NCI-H345 treated with DMSO at 0.1 percent for 48 hours (cell line): ENCODE results near the gene ATP8B4.
"Not testable (repeated sequence)": the region's sequence is repeated elsewhere in the genome, so short reads cannot be mapped to it uniquely, and the experiment has no call there.

ENCODE experiments used
- DNase-seq: peaks from one replicate; lab custom pipeline; 2025; ENCODE audit not compliant: unreplicated experiment; lab: John Stamatoyannopoulos, UW

Gene ATP8B4

DNA sequence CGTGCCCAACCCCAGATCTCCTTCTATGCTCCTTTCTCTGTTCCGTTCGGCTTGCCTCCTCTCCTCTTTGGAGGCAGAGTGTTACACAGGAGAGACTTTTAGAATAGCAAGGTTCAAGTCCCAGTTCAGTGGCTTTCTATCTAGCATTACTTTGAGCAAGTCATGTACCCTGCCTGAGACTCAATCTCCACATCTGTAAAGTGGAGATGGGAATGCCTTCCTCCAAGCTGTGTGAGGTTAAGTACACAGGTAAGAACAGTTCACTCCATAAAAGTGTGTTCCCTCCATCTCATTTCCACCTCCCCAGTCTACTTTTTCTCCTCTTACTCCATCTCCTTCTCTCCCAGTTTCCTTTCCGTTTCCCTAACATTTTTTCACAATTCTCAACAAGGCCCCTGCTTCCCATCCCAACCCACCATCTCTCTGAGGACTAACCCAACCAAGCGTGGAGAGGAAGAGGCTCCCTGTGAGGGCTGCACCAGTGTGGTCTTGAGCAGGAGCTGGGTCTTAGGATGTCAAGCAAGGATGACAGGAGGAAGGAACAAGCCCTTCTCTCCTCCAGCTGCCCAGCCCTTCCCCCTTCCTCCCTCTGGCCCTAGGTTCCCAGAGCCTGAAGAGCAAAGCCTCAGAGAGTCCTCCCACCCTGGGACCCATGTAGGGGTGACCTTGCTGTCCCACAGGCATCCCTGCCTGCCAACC lies 6.4 kb downstream of the ATP8B4 start:
- DNase-seq, result no peak

DNA sequence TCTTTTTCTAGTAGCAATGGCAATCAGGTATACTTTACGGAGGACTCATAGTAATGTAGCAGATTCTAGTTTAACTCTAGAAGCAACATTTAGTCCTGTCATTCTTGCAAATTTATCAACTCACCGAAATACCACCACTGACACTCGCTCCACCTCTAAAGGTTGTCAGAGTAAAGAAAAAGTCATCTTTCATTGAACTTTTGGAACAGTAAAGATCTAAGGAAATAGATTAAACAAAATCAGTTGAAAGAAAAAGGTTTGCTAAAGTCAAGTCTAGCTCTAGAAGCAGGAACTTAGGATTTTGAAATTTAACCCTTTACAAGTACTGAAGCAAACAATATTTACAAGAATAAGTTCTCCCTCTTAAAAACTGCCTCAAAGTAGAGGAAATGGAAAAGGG lies 8.7 kb downstream of the ATP8B4 start:
- DNase-seq, result no peak

DNA sequence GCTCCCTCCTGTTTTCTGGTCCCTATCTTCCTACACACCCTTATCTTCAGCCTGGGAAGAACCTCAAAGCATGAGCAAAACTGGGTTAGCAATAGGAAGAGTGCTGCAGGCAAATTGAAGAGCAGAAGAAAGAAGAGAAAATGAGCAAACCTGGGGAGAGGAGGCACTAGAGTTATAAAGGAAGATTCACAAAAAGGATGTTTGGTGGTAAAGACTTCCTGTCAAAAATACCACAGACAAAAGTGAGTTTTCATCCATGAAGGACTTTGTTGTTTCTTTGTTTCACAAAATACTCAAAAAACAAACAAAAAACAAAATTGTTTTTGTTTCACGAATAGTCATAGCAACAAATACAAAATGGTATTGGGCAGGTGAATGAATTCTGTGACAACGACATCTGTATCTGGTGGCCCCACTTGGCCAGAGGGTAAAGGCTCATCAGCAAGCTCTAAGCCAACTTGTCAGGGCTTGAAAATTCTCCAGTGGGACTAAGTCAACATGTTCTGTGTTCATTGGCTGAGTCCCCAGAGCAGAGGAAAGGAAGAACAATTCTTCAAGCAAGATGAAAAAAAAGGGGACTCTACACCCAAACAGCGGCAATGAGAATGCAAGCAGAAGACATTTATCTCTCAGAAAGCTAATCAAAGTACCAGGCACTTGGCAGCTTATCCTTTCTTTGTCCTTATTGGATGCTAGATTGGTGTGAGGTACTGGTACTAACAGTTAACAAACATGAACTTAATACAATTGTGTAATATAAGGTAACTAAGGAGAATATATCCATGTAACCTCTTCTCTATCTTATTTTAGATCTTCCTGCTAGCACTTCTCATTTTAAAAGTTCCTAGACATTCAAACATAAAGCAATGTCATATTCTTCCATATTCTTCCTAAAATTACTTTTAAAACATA lies 9.7 kb downstream of the ATP8B4 start:
- peak; percentile 18 for DNase-seq

DNA sequence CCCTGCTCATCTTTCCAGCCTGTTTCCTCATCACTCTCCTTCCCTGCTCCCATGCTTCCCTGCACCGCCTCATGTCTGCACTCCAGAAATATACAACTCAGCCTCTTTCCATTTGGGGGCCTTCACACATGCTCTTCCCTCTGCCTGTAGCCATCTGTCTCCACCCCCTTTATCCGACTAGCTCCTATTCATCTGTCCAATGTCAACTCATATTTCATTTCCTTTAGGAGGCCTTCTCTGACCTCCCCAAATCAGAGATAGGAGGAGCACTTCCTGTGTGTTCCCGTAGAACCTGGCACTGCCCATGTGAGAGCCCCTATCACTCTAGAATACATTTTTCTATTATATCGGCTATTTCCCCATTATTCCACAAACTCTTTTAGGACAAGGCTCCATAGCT lies 10.6 kb downstream of the ATP8B4 start:
- DNase-seq, result no peak

DNA sequence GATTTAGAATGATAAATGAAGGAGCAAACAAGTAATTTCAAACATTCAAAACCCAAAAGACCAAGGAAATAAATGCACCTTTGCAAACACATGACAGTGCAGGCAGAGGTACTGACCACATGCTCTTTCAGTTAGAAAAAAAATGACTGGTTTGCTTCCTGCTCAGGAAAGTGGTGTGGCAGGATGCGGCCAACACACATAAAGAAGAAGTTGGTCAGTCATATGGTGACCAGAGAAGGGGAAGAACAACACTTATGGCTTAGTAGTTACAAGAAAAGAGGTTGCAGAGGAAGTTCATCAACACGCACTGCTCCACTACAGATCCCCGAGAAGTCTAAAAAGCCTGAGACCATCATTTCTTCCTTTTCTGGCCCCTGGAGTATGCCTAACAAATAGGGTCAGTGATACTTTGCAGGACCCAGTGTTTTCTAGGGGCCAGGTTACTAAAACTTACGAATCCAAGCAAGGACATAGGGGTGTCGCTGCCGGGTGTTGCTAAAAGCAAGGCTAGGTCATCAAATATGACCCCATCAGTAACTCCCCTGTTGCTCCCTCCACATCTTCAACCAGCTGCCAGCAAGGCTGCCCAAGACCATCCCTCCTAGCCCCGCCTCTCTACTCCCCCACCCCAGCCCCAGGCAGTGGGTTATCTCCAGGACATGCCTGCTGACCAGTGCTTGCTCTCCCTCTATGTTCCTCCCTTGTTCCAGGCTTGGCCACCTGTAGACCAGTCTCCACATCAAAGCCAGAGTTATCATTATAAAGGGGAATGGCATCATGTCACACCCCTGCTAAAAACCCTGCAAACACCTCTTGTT lies 11.2 kb downstream of the ATP8B4 start:
- no peak for DNase-seq

DNA sequence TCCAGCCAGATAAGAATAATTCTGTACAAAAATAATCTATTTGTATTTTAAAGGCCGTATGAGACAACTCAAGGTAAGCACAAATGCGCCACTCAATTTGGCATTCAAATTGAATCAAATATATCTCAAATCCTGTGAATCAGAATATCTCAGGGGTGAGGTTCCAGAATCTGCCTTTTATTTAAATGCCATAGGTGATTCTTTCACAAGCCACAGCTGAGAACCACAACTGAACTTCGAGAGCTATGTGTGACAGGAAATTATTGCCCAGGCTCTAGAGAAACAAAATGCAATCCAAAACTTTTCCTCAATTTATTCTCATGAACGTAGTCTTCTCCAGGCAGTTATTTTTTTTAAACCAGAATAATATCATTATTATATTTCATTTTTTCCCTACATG lies 11.9 kb downstream of the ATP8B4 start:
- DNase-seq, result no peak

DNA sequence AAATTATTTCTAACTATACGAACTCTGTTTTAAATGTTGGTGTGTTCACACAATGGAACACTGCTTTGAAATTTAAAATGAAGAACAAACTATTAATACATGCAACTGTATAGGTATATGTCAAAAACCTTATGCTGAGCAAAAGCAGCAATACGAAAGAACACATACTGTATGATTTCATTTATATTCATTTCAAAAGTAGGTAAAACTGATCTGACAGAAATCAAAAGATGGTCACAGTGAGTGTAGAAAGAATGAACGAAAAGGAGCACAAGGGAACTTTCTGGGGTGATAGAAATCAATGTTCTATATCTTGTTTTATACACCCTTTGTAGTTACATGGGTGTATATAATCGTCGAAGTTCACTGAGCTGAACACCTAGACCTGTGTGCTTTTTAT lies 12.6 kb downstream of the ATP8B4 start:
- DNase-seq, result no peak

DNA sequence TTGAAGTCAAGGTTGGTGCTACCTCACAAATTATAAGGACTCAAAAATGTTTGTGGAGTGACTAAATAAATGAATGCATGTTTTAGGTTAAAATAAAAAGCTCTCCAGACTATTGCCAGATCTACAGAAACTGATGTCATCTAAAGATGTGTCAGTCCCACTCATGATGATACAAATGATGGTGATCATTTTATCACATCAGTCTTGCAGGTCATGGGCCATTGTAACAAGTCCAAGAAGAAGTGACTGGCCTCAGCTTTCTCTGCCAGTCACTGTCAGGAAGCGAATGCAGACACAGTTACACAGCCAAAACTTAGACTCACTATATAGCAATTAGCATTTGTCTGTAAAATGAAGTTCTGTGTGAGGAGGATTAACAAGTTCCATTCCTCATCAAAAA lies 18.5 kb downstream of the ATP8B4 start:
- no peak for DNase-seq

DNA sequence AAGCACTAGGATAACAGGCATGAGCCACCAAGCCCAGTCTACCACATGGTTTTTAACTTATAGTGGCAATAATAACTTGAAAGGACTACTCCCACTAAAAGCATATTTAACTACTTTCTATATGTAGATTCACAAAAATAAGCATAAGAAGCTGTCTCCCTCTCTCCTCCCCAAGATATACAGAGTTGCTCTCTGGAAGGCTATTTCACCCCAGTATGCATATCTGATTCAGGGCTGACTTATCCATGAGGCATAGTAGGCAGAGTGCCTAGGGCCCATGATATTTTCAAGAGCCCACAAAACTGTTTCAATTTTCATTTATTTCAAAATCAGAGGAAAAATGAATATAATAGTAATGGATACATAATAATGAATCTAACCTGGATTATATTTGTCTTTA lies 20.5 kb downstream of the ATP8B4 start:
- DNase-seq, result no peak

DNA sequence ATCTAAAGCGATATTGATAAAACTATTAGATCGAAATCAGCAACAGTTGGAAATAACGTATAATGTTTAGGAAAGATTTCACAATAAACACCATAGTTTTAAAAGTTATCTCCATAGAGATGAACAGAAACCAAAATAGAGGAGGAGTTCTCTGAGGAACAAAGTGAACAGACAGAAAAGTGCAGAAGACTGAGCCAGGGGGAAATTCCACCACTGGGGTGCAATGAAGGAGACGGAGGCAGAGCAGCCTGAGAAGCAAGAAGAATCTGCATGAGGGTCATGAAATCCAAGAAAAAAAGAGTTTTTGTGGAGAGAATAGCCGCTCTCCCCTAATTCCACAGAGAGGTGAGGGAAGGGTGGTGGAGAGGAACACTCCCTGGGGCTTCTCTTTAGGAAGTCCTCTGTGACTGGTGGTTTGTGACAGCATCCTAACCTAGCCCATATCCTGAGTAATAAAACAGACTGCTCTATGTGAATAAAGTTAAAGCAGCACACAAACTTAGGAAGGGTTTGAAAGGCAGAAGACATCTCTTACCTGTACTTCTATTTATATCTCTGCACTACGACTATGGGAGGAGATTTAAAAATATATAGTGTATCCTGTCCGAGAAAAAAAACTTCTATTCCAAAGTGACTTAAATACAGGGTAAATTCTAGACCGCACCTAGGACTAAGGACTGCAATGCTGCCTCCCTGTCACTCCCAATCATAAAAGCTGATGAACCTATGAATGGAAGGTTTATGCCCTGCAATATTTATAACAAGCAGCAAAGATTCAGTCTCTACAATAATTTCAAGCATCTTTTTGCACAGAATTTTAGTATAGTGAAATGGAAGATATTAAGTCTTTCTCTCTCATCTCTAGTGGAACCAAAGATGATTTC lies 22.9 kb downstream of the ATP8B4 start:
- no peak for DNase-seq

DNA sequence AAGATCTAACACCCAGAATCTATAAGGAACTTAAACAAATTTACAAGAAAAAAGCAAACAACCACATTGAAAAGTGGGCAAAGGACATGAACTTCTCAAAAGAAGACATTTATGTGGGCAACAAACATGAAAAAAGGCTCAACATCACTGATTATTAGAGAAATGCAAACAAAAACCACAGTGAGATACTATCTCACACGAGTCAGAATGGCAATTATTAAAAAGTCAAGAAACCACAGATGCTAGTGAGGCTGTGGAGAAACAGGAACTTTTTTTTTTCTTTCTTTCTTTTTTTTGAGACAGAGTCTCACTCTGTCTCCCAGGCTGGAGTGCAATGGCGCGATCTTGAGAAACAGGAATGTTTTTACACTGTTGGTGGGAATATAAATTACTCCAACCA lies 29.6 kb downstream of the ATP8B4 start:
- DNase-seq, result not testable (repeated sequence)

DNA sequence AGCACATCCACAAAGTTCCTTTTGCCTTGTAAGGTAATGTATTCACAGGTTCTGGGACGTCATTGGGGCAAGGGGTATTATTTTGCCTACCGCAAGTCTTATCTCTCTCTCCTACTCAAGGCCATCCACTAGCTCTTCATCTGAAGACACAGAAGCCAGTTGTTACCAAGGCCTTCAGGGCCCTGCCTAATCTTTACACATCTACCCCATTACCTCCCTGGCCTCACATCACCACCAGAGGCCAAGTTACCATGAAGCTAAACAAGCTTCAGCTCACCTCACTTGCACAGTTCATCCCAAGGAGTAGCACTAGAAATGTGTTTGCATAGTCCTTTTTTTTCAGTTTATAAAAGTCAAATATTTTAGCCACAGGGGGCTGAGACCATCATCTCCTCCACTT lies 34.1 kb downstream of the ATP8B4 start:
- DNase-seq, result no peak

DNA sequence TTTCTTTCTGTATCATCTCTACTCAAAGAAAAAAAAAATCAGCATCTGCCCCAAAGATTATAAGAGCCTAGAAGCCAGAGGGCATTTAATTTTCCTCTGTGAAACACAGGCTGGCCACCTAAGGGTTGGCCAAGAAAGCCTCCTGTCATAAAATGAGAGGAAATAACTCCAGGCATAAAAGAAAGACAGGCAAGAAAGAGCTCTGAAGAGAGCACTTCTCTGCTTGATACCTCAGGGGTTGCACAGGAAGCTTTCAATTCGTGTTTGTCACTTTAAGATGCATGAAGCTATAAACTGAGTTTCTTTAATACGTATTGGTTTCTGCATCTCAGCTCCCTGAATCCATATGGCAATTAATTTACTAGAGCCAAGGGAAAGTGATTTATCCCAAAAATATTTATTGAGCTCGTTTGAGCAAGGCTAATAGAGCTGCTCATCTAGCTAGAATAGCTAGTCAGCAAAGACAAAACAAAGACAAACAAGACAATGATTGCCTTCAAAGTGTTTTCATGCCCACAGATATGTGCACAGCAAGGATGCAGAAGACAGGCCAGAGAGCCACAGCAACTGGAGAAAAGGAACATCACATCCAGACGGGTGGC lies 35.5 kb downstream of the ATP8B4 start:
- no peak for DNase-seq

DNA sequence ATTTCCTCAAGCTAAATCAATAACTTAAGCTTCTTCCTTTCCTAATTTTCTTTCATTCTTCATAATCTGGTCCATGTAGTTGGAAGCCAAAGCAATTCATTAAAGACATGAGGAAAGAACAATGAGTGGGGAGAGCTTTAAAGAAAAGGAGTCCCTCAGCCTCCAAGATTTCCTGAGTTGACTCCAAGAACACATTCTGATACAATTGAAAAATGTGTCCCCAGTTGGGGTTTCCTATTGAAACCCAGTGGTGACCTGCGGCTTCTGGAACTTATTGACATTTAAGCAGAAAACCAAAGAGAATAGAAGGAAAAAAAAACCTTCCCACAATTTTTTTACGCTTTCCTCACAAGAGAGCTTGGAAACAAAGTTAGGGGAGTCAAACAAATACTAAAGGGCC lies 37.0 kb downstream of the ATP8B4 start:
- DNase-seq, result no peak

DNA sequence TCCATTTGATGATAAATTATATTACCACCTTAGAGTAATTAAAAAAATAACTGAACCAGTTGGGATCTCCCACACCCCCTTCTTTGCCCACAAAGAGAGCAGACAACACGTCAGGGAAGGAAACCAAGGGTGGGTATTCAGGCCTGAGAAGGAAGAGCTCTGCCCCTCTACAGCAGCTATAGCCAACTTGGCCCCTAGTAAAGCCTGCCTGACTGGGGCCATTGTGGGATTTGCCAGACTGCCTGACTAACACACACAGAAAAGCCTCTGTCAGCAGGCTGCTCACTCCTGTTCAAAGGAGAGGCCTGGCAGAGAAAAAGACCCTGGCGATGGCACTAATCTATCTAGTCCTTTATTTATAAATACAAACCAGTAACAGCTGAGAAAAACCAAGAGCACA lies 41.4 kb downstream of the ATP8B4 start:
- no peak for DNase-seq

DNA sequence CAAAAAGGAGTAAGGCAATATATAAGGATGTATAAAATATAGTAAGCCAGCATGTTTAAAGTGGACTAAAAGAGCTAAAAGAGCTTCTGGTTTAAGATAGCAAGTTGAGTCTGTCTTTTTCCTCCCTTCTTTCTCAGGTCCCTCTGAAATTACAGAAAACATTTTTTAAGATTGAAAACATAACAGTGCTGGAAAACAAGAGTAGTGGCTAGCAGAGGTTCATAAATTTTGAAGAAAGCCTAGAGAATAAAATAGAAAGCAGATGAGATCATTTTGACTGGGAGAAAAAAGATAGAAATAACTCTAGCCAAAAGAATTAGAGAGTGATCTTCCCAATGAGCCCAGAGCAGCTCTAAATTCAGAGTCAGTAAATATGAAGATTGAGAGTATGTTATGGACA lies 41.9 kb downstream of the ATP8B4 start:
- no peak for DNase-seq

DNA sequence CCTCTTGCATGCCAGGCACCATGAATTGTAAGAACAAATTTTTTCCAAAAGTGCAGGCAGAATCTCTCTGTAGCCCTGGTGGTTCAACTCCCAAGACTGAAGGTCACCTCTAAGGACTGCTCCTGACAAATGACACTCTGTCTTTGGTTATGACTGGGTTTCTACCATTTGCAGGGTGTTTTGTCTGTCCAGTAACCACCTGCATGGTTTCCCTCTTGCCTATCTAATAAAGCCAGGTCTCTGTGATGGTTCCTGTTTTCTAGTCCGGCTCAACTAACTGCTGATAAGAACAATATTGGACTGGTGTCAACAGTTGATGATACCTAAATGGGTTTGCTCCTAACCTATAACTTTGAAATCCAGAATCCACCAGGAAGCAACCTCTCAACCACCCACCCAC lies 43.7 kb downstream of the ATP8B4 start:
- no peak for DNase-seq

DNA sequence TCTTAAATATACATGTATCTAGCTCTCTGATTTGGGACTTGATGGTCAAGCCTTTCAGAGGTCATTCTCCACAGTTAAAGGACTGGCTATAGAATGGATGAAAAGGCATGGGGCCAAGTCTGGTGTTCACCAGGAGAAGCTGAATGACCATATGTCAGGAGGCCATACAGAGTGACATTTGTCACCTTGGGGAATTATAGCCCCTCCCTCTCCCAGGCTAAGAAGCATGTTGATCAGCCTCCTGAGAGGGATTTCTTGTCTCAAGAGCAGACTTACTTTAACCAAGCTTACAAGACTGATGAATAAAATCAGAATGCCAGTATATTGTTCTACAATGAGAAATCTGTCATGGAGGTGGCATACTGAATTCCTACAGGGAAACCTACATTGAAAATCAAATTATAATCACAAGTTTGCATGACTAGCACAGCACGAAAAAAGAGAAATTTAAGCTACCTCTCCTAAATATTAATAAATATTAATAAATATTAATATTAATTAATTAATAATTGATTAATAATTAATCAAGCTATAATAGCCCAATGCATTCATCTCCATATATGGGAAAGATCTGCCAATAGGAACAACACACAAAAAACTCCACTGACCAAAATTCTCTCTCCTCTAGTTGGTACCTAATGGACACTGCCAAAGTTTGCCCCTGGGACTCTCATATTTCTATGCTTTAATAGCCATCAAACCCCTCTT lies 47.3 kb downstream of the ATP8B4 start:
- no peak for DNase-seq

DNA sequence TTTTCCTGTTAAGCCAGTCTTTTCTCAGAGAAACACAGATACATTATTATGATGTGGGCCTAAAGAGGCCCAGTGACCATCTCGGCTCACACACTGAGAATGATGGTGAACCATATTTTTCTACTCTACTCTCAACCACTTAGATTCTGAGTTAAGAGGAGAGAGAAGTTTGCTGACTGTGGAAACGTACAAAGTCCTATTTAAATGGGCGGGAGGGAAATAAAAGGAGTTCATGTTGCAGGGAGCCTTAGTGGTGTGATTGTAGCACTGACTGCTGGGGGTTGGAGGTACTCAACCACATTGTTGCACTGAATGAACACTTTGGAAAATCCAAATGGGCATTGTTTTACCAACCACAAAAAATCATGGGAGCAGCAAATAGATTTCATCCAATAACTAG lies 51.0 kb downstream of the ATP8B4 start:
- no peak for DNase-seq

DNA sequence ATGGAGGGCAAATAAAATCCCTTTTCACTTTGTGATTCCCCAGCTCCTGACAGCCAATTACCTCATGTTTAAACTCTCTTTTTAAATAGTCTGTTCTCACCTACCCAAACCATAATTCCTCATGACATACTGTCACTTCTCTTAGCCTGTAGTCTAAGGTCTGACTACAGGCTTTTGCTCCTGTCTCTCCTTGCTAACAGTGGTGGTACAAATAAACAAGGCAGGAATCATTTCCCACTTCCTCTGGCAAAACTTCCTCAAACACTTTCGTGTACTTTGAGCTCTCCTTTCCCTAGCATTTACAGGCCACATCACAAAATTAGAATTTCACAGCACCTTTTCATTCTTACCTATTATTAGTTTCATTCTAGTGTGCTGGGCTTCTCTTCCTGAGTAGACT lies 51.8 kb downstream of the ATP8B4 start:
- DNase-seq, result no peak
